ENCODE results near the gene PTBP3.

GRCh38 chr9:112265391-112265790, 68.0 kb downstream of the PTBP3 start:
- TF ChIP-seq CREB1 (IDR thresholded peaks at IDR 0.05) (no peak), CREB1 (CRISPR knock-in tag; IDR thresholded peaks at IDR 0.05) (no peak), ZNF639 (CRISPR knock-in tag; conservative IDR thresholded peaks at IDR 0.05) (no peak), CTCF (CRISPR knock-in tag; IDR thresholded peaks at IDR 0.05) (no peak), RBM22 (optimal IDR thresholded peaks at IDR 0.05; ENCODE audit: low read length) (no peak), JUNB (CRISPR knock-in tag; IDR thresholded peaks at IDR 0.05; ENCODE audit: borderline replicate concordance) (no peak), MEIS2 (CRISPR knock-in tag; IDR thresholded peaks at IDR 0.05) (no peak), NFIC (IDR thresholded peaks at IDR 0.05; ENCODE audit: low read length) (no peak), HMG20B (CRISPR knock-in tag; conservative IDR thresholded peaks at IDR 0.05) (no peak), FOXA1 (IDR thresholded peaks at IDR 0.05) (no peak), FOXA1 (CRISPR knock-in tag; IDR thresholded peaks at IDR 0.05) (no peak), EP300 (IDR thresholded peaks at IDR 0.05; ENCODE audit: low read depth in 2 of 2, low read length in 2 of 2) (no peak), EP300 (CRISPR knock-in tag; IDR thresholded peaks at IDR 0.05; ENCODE audit: borderline replicate concordance) (no peak), ZNF574 (CRISPR knock-in tag; IDR thresholded peaks at IDR 0.05) (no peak)
